HFF-Myc (cell line): ENCODE measurements around the gene PDE11A.

Experiments used
- DNase-seq: peaks from one replicate; pipeline ENCODE4 v3.0.0-alpha.2; 2011; ENCODE audit warnings: low read depth; ENCODE audit errors: extremely low read depth
- H3K4me3 ChIP-seq: replicated peaks from 2 replicates; pipeline ENCODE4 v1.5.1; 2011; ENCODE audit warnings: low read depth, mild to moderate bottlenecking, control low read depth, low read length
- TF ChIP-seq, protein P1 (sequence below): IDR thresholded peaks from 2 replicates; pipeline ENCODE4 v1.5.1; 2012; ENCODE audit warnings: mild to moderate bottlenecking, low read depth, low read length, control low read depth; ENCODE audit errors: missing control alignments

Gene PDE11A

GRCh38 chr2:177692042-177692782 is 380.4 kb downstream of the PDE11A start:
- H3K4me3 ChIP-seq: no peak overlapping the region
- DNase-seq: no peak
- TF ChIP-seq, protein P1, sequence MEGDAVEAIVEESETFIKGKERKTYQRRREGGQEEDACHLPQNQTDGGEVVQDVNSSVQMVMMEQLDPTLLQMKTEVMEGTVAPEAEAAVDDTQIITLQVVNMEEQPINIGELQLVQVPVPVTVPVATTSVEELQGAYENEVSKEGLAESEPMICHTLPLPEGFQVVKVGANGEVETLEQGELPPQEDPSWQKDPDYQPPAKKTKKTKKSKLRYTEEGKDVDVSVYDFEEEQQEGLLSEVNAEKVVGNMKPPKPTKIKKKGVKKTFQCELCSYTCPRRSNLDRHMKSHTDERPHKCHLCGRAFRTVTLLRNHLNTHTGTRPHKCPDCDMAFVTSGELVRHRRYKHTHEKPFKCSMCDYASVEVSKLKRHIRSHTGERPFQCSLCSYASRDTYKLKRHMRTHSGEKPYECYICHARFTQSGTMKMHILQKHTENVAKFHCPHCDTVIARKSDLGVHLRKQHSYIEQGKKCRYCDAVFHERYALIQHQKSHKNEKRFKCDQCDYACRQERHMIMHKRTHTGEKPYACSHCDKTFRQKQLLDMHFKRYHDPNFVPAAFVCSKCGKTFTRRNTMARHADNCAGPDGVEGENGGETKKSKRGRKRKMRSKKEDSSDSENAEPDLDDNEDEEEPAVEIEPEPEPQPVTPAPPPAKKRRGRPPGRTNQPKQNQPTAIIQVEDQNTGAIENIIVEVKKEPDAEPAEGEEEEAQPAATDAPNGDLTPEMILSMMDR: no peak

DNA sequence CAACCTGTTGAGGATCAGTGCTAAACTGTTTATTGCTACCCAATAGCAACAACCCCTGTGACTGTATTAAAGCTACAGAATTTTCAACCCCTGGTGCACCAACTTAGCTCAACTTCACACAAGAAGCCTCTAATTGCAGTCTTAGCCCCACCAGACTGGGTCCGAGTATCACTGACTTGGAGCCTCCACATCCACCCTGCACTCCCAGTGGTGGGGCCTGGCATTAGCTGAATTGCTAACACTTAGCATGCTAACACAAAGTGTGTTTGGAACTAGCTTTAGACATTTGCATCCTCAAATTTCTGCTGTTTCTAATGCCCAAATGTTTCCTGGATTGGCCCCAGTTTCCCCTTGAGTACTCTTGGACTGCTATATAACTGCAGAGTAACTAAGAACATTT is 381.4 kb downstream of the PDE11A start:
- no peak for DNase-seq
- TF ChIP-seq, protein P1: no peak
- no peak overlapping the region for H3K4me3 ChIP-seq

- H3K4me3 ChIP-seq: no peak overlapping the region
- TF ChIP-seq, protein P1: no peak
- no peak for DNase-seq
Observed at GRCh38 chr2:177689623-177690022, 383.0 kb downstream of the PDE11A start.

DNA sequence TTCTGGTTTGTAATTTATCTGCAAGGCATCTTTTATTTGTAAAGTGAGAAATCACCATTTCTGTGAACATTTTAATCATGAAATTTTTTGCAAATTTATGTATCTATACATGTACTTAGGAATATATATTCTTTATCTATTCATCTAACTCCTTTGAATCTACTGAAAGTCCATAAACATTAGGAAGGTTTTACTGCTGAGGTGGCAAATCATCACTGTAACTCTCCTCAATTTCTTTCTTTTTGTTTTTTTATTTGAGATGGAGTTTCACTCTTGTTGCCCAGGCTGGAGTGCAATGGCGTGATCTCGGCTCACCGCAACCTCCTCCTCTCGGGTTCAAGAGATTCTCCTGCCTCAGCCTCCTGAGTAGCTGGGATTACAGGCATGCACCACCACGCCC is 383.7 kb downstream of the PDE11A start:
- no peak overlapping the region for H3K4me3 ChIP-seq
- TF ChIP-seq, protein P1: no peak
- DNase-seq: no peak

- no peak overlapping the region for H3K4me3 ChIP-seq
- TF ChIP-seq, protein P1: no peak
- DNase-seq: no peak
Observed at GRCh38 chr2:177683661-177684069, 388.9 kb downstream of the PDE11A start.

- H3K4me3 ChIP-seq: no peak overlapping the region
- TF ChIP-seq, protein P1: no peak
- DNase-seq: no peak
Observed at GRCh38 chr2:177682836-177683660, 389.5 kb downstream of the PDE11A start.
